Upper lobe of left lung (tissue), 6 donors: ENCODE data around the gene OVCH1. TPM values are rescaled to one million over a fixed set of nuclear protein-coding genes. Genes with fewer than 3 reads are reported as not detected.
"Not testable (repeated sequence)": the region's sequence is repeated elsewhere in the genome, so short reads cannot be mapped to it uniquely, and the experiment has no call there.

Source experiments
- ATAC-seq, 2 donors: fragments of 200-7000 bp; cut with Tn5 transposase; one replicate each; pipeline ENCODE4 v1.9.1; 2022; ENCODE audit warnings: mild to moderate bottlenecking in 2 of 2, moderate library complexity in 2 of 2; ENCODE audit not compliant: low FRiP score in 2 of 2
- DNase-seq, 2 donors: peaks; one replicate each; pipeline ENCODE4 v3.0.0-alpha.2; 2019 to 2020
- H3K27ac ChIP-seq, 4 donors: fragments of 200-600 bp; sonication (generic); one replicate each; pipeline ENCODE4 v1.5.1; 2016 to 2019
- H3K27me3 ChIP-seq, 4 donors: fragments of 200-600 bp; sonication (generic); one replicate each; pipeline ENCODE4 v1.5.1; 2017 to 2019
- H3K36me3 ChIP-seq, 4 donors: fragments of 200-600 bp; sonication (generic); one replicate each; pipeline ENCODE4 v1.5.1; 2016 to 2019
- H3K4me1 ChIP-seq, 4 donors: fragments of 200-600 bp; sonication (generic); one replicate each; pipeline ENCODE4 v1.5.1; 2018 to 2019
- H3K4me3 ChIP-seq, 4 donors: fragments of 200-600 bp; sonication (generic); one replicate each; pipeline ENCODE4 v1.5.1; 2017 to 2019; ENCODE audit warnings: mild to moderate bottlenecking in 2 of 4, moderate library complexity in 1 of 4
- H3K9me3 ChIP-seq, 4 donors: fragments of 200-600 bp; sonication (generic); one replicate each; pipeline ENCODE4 v1.5.1; 2018 to 2019
- EP300 ChIP-seq, 4 donors: sonication (generic); formaldehyde crosslinking; IDR thresholded peaks; one replicate each; pipeline ENCODE4 v1.5.1; 2017; ENCODE audit warnings: antibody characterized with exemption in 4 of 4, control low read depth in 2 of 4
- POLR2A ChIP-seq, 4 donors: fragments of 450-650 bp; IDR thresholded peaks; one replicate each; pipeline ENCODE4 v1.5.1; 2016 to 2017; ENCODE audit warnings: antibody characterized with exemption in 4 of 4, mild to moderate bottlenecking in 2 of 4
- POLR2AphosphoS5 ChIP-seq, 2 donors: sonication (generic); formaldehyde crosslinking; IDR thresholded peaks; one replicate each; pipeline ENCODE4 v1.5.1; 2017; ENCODE audit warnings: antibody characterized with exemption in 2 of 2
- WGBS, 2 donors: methylation state at CpG; one replicate each; pipeline ENCODE4 v1.1.5; 2017 to 2018; 5-methylcytosine and 5-hydroxymethylcytosine counted together
- total RNA-seq, 6 donors: library from RNA; depleted of rRNA in 4 of 6; stranded (reverse); fragments of >200 nt in 4 of 6; gene quantifications; one replicate each; pipeline versions ENCODE4 v1.1.0 to v1.2.1, GENCODE V29; 2016 to 2021
- TF ChIP-seq, protein P1 (sequence below), 6 experiments: fragments of 450-650 bp in 4 of 6; fragments of 200-600 bp in 2 of 6; sonication (generic) in 2 of 6; IDR thresholded peaks; one replicate each; pipeline ENCODE4 v1.5.1; 2016 to 2019; ENCODE audit warnings: antibody characterized with exemption in 6 of 6
- donor health status: DM: no; HTN: no; CAD: no; lungs with moderate emphysema.
- donor health status: DM: no; HTN: yes; CAD: no; lungs with severe emphysema.

OVCH1 gene
- total RNA-seq, 6 donors from 2014 or later, result 1.2 to 4.0 (median 2.3) TPM

DNA sequence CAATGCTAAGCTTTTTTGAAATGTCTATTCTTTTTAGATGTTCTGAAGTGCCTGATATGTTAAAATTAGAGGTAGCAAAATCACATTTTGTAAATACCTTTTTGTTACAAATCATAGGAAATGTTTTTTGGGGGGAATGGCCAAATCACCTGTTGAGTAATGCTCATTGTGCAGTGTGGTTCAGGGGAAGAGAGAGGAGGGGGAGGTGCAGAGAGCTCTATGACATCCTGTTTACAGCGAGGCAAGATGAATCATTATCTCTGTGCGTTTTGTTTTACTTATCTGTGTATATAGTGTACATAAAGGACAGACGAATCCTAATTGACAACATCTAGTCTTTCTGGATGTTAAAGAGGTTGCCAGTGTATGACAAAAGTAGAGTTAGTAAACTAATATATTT lies 107.1 kb downstream of the OVCH1 start:
- not testable (repeated sequence) for DNase-seq, ATAC-seq, H3K4me3 ChIP-seq, H3K4me1 ChIP-seq, H3K9me3 ChIP-seq, H3K36me3 ChIP-seq, H3K27me3 ChIP-seq
- peak overlapping the region in 3 of 4 donors; percentile 41 to 65 (median 44) for H3K27ac ChIP-seq
- 41 to 44% methylated on average over 3 of the region's 3 CpGs for WGBS, 2 donors
- peak in 1 of 2 donors; percentile 15 for TF ChIP-seq POLR2AphosphoS5 (IDR thresholded peaks at IDR 0.05)

GRCh38 chr12:29389295-29389919 lies 108.1 kb downstream of the OVCH1 start:
- DNase-seq (peak in 1 of 2 donors; percentile 80), ATAC-seq (no peak)
- TF ChIP-seq POLR2AphosphoS5 (IDR thresholded peaks at IDR 0.05), result no peak
- TF ChIP-seq EP300 (IDR thresholded peaks at IDR 0.05), result no peak
- TF ChIP-seq POLR2A (IDR thresholded peaks at IDR 0.05), result no peak
- TF ChIP-seq, protein P1, sequence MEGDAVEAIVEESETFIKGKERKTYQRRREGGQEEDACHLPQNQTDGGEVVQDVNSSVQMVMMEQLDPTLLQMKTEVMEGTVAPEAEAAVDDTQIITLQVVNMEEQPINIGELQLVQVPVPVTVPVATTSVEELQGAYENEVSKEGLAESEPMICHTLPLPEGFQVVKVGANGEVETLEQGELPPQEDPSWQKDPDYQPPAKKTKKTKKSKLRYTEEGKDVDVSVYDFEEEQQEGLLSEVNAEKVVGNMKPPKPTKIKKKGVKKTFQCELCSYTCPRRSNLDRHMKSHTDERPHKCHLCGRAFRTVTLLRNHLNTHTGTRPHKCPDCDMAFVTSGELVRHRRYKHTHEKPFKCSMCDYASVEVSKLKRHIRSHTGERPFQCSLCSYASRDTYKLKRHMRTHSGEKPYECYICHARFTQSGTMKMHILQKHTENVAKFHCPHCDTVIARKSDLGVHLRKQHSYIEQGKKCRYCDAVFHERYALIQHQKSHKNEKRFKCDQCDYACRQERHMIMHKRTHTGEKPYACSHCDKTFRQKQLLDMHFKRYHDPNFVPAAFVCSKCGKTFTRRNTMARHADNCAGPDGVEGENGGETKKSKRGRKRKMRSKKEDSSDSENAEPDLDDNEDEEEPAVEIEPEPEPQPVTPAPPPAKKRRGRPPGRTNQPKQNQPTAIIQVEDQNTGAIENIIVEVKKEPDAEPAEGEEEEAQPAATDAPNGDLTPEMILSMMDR (IDR thresholded peaks at IDR 0.05), result no peak
- no peaks in the 10 kb centered on the region for H3K4me1 ChIP-seq
- no peaks in the 10 kb centered on the region for H3K36me3 ChIP-seq
- no peak overlapping the region for H3K4me3 ChIP-seq
- H3K27me3 ChIP-seq, result no peaks in the 10 kb centered on the region
- WGBS, 2 donors, result 95 to 96% methylated on average over 65 of the region's 65 CpGs
- no peaks in the 10 kb centered on the region for H3K9me3 ChIP-seq
- peak overlapping the region in 3 of 4 donors; percentile 9 to 44 (median 41) for H3K27ac ChIP-seq

- H3K4me3 ChIP-seq, H3K9me3 ChIP-seq, H3K4me1 ChIP-seq, ATAC-seq, H3K27me3 ChIP-seq, H3K36me3 ChIP-seq, H3K27ac ChIP-seq: not testable (repeated sequence)
- 92 to 97% methylated on average over 18 to 21 of the region's 36 CpGs for WGBS, 2 donors
- DNase-seq, result peak in 1 of 2 donors; percentile 75
These were observed 111.3 kb downstream of the OVCH1 start for GRCh38 chr12:29386084-29386680.

DNA sequence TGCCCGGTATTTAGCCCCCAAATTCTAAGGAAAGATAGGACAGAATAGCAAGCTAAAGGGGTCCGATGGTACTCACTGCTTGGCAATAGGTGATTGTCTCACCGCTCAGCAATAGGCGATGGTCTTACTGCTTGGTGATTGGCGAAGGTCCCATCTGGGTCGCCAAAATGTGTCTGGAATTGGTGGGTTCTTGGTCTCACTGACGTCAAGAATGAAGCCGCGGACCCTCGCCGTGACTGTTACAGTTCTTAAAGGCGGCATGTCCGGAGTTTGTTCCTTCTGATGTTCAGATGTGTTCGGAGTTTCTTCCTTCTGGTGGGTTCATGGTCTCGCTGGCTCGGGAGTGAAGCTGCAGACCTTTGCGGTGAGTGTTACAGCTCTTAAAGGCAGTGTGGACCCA lies 112.3 kb downstream of the OVCH1 start:
- not testable (repeated sequence) for DNase-seq, H3K27me3 ChIP-seq, H3K4me3 ChIP-seq, H3K9me3 ChIP-seq, H3K4me1 ChIP-seq, H3K36me3 ChIP-seq, H3K27ac ChIP-seq, ATAC-seq
- 94 to 96% methylated on average over 17 of the region's 17 CpGs for WGBS, 2 donors

- no peak overlapping the region for H3K4me3 ChIP-seq
- peaks cover 0 to 3% (median 0%) of the 10 kb centered on the region in 4 donors for H3K36me3 ChIP-seq
- H3K4me1 ChIP-seq, result peaks cover 12 to 22% (median 13%) of the 10 kb centered on the region in 4 donors
- ATAC-seq, result no peak
- H3K27me3 ChIP-seq, result no peaks in the 10 kb centered on the region
- 92 to 96% methylated on average over 2 of the region's 2 CpGs for WGBS, 2 donors
- TF ChIP-seq, protein P1 (IDR thresholded peaks at IDR 0.05), result no peak
- TF ChIP-seq EP300 (IDR thresholded peaks at IDR 0.05), result no peak
- no peak for TF ChIP-seq POLR2AphosphoS5 (IDR thresholded peaks at IDR 0.05)
- TF ChIP-seq POLR2A (IDR thresholded peaks at IDR 0.05), result no peak
- no peak overlapping the region for H3K27ac ChIP-seq
- no peaks in the 10 kb centered on the region for H3K9me3 ChIP-seq
- no peak for DNase-seq
These were observed 115.2 kb downstream of the OVCH1 start for GRCh38 chr12:29382251-29382650.

- Histone ChIP-seq H3K27ac (peak within 1 kb of the TSS; percentile 84 to 94 (median 92)), H3K36me3 (peaks cover 0 to 3% (median 0%) of the 10 kb centered on the region in 4 donors), H3K4me3 (peak within 1 kb of the TSS; percentile 14 to 99 (median 86)), H3K9me3 (no peaks in the 10 kb centered on the region), H3K27me3 (no peaks in the 10 kb centered on the region), H3K4me1 (peaks cover 12 to 22% (median 13%) of the 10 kb centered on the region in 4 donors)
- 0 to 1% methylated on average over 46 to 55 of the region's 55 CpGs for WGBS, 2 donors
- peak; percentile 97 to 99 for ATAC-seq
- DNase-seq, result peak; percentile 90 to 93
- peak in 2 of 4 donors; percentile 52 to 79 for TF ChIP-seq POLR2A (IDR thresholded peaks at IDR 0.05)
- peak in 1 of 2 donors; percentile 54 for TF ChIP-seq POLR2AphosphoS5 (IDR thresholded peaks at IDR 0.05)
- TF ChIP-seq, protein P1 (IDR thresholded peaks at IDR 0.05), result no peak
- TF ChIP-seq EP300 (IDR thresholded peaks at IDR 0.05), result no peak
These were observed 116.7 kb downstream of the OVCH1 start, which contains the start of gene ERGIC2 for GRCh38 chr12:29380536-29381523. Gene ERGIC2, minus strand, starts transcription at chr12:29381172. Its CDS starts 9,539 bp downstream, at chr12:29371633.
